Loucy (cell line): ENCODE results near the gene CUL2.

ENCODE experiments used
- H2AFZ ChIP-seq: fragments of 200-600 bp; sonication (generic); 2 replicates; pipeline ENCODE4 v1.6.0; 2016; ENCODE audit warnings: antibody characterized with exemption, mild to moderate bottlenecking, low read length, moderate library complexity
- H3F3A ChIP-seq: fragments of 200-600 bp; 2 replicates; pipeline ENCODE4 v1.6.0; 2016; ENCODE audit warnings: antibody characterized with exemption, low read depth, mild to moderate bottlenecking
- H3K27me3 ChIP-seq: fragments of 200-600 bp; sonication (generic); 2 replicates; pipeline ENCODE4 v1.6.1; 2014; ENCODE audit warnings: low read length, mild to moderate bottlenecking; ENCODE audit not compliant: insufficient read depth, poor library complexity, severe bottlenecking
- H3K36me3 ChIP-seq: fragments of 200-600 bp; sonication (generic); 2 replicates; pipeline ENCODE4 v1.6.1; 2016; ENCODE audit warnings: low read length; ENCODE audit not compliant: insufficient read depth
- H3K4me1 ChIP-seq: fragments of 200-600 bp; sonication (generic); 2 replicates; pipeline ENCODE4 v1.5.1; 2014; ENCODE audit warnings: low read length, mild to moderate bottlenecking; ENCODE audit not compliant: insufficient read depth, poor library complexity, severe bottlenecking
- H3K4me2 ChIP-seq: fragments of 200-600 bp; sonication (generic); 2 replicates; pipeline ENCODE4 v1.6.0; 2014; ENCODE audit warnings: antibody characterized with exemption, low read length, low read depth, mild to moderate bottlenecking; ENCODE audit not compliant: poor library complexity, severe bottlenecking
- H3K4me3 ChIP-seq: fragments of 200-600 bp; sonication (generic); 2 replicates; pipeline ENCODE4 v1.5.1; 2014; ENCODE audit warnings: low read length, mild to moderate bottlenecking, mixed read lengths; ENCODE audit not compliant: poor library complexity, severe bottlenecking
- H3K79me2 ChIP-seq: fragments of 200-600 bp; sonication (generic); 2 replicates; pipeline ENCODE4 v1.6.1; 2014; ENCODE audit warnings: low read length; ENCODE audit not compliant: insufficient read depth
- H3K9ac ChIP-seq: fragments of 200-600 bp; sonication (generic); 2 replicates; pipeline ENCODE4 v1.6.0; 2014; ENCODE audit warnings: mild to moderate bottlenecking, low read depth, low read length, moderate library complexity; ENCODE audit not compliant: poor library complexity, severe bottlenecking
- H3K9me2 ChIP-seq: fragments of 200-600 bp; sonication (generic); replicated peaks from 2 replicates; pipeline ENCODE4 v1.6.1; 2016; ENCODE audit warnings: low read depth, low read length, mixed read lengths
- H3K9me3 ChIP-seq: fragments of 200-600 bp; sonication (generic); 2 replicates; pipeline ENCODE4 v1.6.1; 2014; ENCODE audit warnings: mild to moderate bottlenecking, antibody characterized with exemption, low read length, low read depth; ENCODE audit not compliant: insufficient read depth
- H4K20me1 ChIP-seq: fragments of 200-600 bp; sonication (generic); 2 replicates; pipeline ENCODE4 v1.6.0; 2014; ENCODE audit warnings: antibody characterized with exemption, low read length, mild to moderate bottlenecking; ENCODE audit not compliant: insufficient read depth, poor library complexity, severe bottlenecking
- CTCF ChIP-seq: fragments of 200-600 bp; sonication (generic); conservative IDR thresholded peaks from 2 replicates; pipeline ENCODE4 v1.5.1; 2014; ENCODE audit warnings: mild to moderate bottlenecking, antibody characterized with exemption, low read length
- EZH2phosphoT487 ChIP-seq: fragments of 200-600 bp; IDR thresholded peaks from 2 replicates; pipeline ENCODE4 v1.6.1; 2018; ENCODE audit warnings: antibody characterized with exemption, mild to moderate bottlenecking, moderate library complexity, borderline replicate concordance

The CUL2 gene

GRCh38 chr10:35126062-35126529 is 36.0 kb upstream of the CUL2 start:
- Histone ChIP-seq H3K27me3 (no peaks in the 10 kb centered on the region), H3K4me2 (peak overlapping the region; percentile 76), H3K9me3 (no peaks in the 10 kb centered on the region), H3K4me3 (peak overlapping the region; percentile 98), H3K9ac (peak overlapping the region; percentile 92), H3K36me3 (no peaks in the 10 kb centered on the region), H3F3A (peaks cover 8% of the 10 kb centered on the region; the same call in 1 of the 2 replicates), H3K79me2 (peaks cover 32% of the 10 kb centered on the region), H3K4me1 (peaks cover 41% of the 10 kb centered on the region), H4K20me1 (peaks cover 7% of the 10 kb centered on the region), H3K9me2 (no peaks in the 10 kb centered on the region), H2AFZ (peak overlapping the region; percentile 86)
- TF ChIP-seq CTCF (no peak), EZH2phosphoT487 (no peak)

- Histone ChIP-seq H3K79me2 (peaks cover 28% of the 10 kb centered on the region), H3K4me3 (no peak overlapping the region), H2AFZ (no peak overlapping the region), H3K9me3 (no peaks in the 10 kb centered on the region), H4K20me1 (peaks cover 7% of the 10 kb centered on the region), H3K9ac (no peak overlapping the region), H3K36me3 (no peaks in the 10 kb centered on the region), H3K9me2 (no peaks in the 10 kb centered on the region), H3K4me2 (no peak overlapping the region), H3F3A (no peaks in the 10 kb centered on the region), H3K27me3 (no peaks in the 10 kb centered on the region), H3K4me1 (peaks cover 25% of the 10 kb centered on the region)
- no peak for TF ChIP-seq EZH2phosphoT487
- no peak for TF ChIP-seq CTCF
These were observed 34.4 kb upstream of the CUL2 start for GRCh38 chr10:35124540-35124939.

GRCh38 chr10:35119378-35119777 is 29.2 kb upstream of the CUL2 start:
- H3K9ac ChIP-seq: no peak overlapping the region
- H3K36me3 ChIP-seq: no peaks in the 10 kb centered on the region
- no peak overlapping the region for H3K4me3 ChIP-seq
- no peaks in the 10 kb centered on the region for H3K9me3 ChIP-seq
- no peaks in the 10 kb centered on the region for H3K4me1 ChIP-seq
- no peaks in the 10 kb centered on the region for H3K27me3 ChIP-seq
- H4K20me1 ChIP-seq: no peaks in the 10 kb centered on the region
- TF ChIP-seq EZH2phosphoT487 (no peak), CTCF (no peak)
- H3K9me2 ChIP-seq: no peaks in the 10 kb centered on the region
- no peak overlapping the region for H3K4me2 ChIP-seq
- no peaks in the 10 kb centered on the region for H3K79me2 ChIP-seq
- no peak overlapping the region for H2AFZ ChIP-seq
- H3F3A ChIP-seq: no peaks in the 10 kb centered on the region
